GM12891 (cell line): ENCODE results near the gene NFATC2.

Source experiments
- POLR2A ChIP-seq: IDR thresholded peaks from 2 replicates; pipeline ENCODE4 v1.6.1; 2011; ENCODE audit warnings: low read depth, low read length, control low read depth
- POLR2AphosphoS5 ChIP-seq: IDR thresholded peaks from 2 replicates; pipeline ENCODE4 v1.6.1; 2011; ENCODE audit warnings: low read depth, low read length, control low read depth
- SPI1 ChIP-seq: IDR thresholded peaks from 2 replicates; pipeline ENCODE4 v1.6.1; 2011; ENCODE audit warnings: low read depth, low read length, control low read depth
- TAF1 ChIP-seq: IDR thresholded peaks from 2 replicates; pipeline ENCODE4 v1.6.1; 2011; ENCODE audit warnings: low read depth, low read length, control low read depth

DNA sequence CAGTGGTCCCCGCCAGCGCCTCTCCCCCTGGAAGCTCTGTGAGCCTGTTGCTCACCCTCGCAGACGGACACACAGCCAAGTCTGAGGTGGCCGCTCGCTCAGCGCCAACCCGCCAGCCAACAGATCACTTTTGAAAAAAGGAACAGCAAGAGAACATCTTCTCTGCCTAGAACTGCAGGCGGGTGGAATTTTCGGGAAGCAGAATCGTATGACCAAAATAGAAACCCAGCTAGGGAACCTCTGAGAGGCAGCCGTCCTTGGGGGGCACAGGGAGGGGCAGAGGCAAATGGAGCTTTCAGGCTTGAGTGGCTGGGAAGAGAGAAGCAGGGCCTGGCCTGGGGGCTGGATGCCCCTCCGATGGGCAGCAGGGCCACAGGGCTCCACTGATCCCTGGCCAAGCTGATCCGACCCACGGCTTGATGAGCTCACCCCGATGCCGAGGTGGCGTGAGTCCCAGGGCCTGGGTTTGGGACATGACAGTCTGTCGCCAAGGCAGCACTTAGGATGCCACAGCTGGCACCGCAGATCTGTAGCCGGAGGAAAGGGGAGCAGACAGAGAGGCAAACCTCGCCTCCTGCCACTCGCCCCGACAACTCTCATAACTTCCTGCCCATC is 9.8 kb downstream of the NFATC2 start:
- TF ChIP-seq POLR2A (no peak), POLR2AphosphoS5 (no peak), TAF1 (no peak), SPI1 (no peak)
